Tibial nerve (tissue), 4 donors: ENCODE data around the gene ADGRD1. TPM values are rescaled to one million over a fixed set of nuclear protein-coding genes. Genes with fewer than 3 reads are reported as not detected.

Experiments used
- DNase-seq, 2 donors: peaks; one replicate each; pipeline ENCODE4 v3.0.0-alpha.2; 2019; ENCODE audit warnings: low spot score in 2 of 2
- H3K27ac ChIP-seq, 4 donors: fragments of 200-600 bp; sonication (generic) in 3 of 4; one replicate each; pipeline ENCODE4 v1.5.1; 2017 to 2019; ENCODE audit warnings: mild to moderate bottlenecking in 1 of 4
- H3K27me3 ChIP-seq, 2 donors: fragments of 200-600 bp; sonication (generic) in 1 of 2; one replicate each; pipeline versions ENCODE4 v1.5.1 to v1.6.0; 2017 to 2019
- H3K36me3 ChIP-seq, 3 donors: fragments of 200-600 bp; sonication (generic); one replicate each; pipeline ENCODE4 v1.5.1; 2018 to 2019
- H3K4me1 ChIP-seq, 4 donors: fragments of 200-600 bp; sonication (generic) in 3 of 4; one replicate each; pipeline ENCODE4 v1.5.1; 2017 to 2019
- H3K4me3 ChIP-seq, 4 donors: fragments of 200-600 bp; sonication (generic) in 3 of 4; one replicate each; pipeline ENCODE4 v1.5.1; 2017 to 2019; ENCODE audit warnings: mild to moderate bottlenecking in 1 of 4, moderate library complexity in 1 of 4
- H3K9me3 ChIP-seq, 4 donors: fragments of 200-600 bp; sonication (generic) in 3 of 4; one replicate each; pipeline ENCODE4 v1.5.1; 2017 to 2019
- EP300 ChIP-seq, 2 donors: sonication (generic); formaldehyde crosslinking; IDR thresholded peaks; one replicate each; pipeline ENCODE4 v1.6.1; 2017; ENCODE audit warnings: antibody characterized with exemption in 2 of 2, mild to moderate bottlenecking in 1 of 2
- POLR2A ChIP-seq, 2 donors: fragments of 450-650 bp; IDR thresholded peaks; one replicate each; pipeline ENCODE4 v1.6.1; 2017; ENCODE audit warnings: antibody characterized with exemption in 2 of 2, mild to moderate bottlenecking in 2 of 2, moderate library complexity in 2 of 2
- WGBS, 2 donors: methylation state at CpG; one replicate each; pipeline ENCODE4 v1.1.5; 2018; 5-methylcytosine and 5-hydroxymethylcytosine counted together
- total RNA-seq, 4 donors: library from RNA; depleted of rRNA; stranded (reverse); fragments of >200 nt; gene quantifications; one replicate each; pipeline ENCODE4 v1.1.0, GENCODE V29; 2016
- TF ChIP-seq, protein P1 (sequence below), 5 experiments: fragments of 200-600 bp in 3 of 5; fragments of 450-650 bp in 2 of 5; sonication (generic) in 3 of 5; IDR thresholded peaks; one replicate each; pipeline ENCODE4 v1.5.1; 2016 to 2019; ENCODE audit warnings: antibody characterized with exemption in 5 of 5, mild to moderate bottlenecking in 3 of 5, moderate library complexity in 2 of 5

Gene ADGRD1
- total RNA-seq, 4 donors from 2014 or later = 99.0 to 179 (median 125) TPM

DNA sequence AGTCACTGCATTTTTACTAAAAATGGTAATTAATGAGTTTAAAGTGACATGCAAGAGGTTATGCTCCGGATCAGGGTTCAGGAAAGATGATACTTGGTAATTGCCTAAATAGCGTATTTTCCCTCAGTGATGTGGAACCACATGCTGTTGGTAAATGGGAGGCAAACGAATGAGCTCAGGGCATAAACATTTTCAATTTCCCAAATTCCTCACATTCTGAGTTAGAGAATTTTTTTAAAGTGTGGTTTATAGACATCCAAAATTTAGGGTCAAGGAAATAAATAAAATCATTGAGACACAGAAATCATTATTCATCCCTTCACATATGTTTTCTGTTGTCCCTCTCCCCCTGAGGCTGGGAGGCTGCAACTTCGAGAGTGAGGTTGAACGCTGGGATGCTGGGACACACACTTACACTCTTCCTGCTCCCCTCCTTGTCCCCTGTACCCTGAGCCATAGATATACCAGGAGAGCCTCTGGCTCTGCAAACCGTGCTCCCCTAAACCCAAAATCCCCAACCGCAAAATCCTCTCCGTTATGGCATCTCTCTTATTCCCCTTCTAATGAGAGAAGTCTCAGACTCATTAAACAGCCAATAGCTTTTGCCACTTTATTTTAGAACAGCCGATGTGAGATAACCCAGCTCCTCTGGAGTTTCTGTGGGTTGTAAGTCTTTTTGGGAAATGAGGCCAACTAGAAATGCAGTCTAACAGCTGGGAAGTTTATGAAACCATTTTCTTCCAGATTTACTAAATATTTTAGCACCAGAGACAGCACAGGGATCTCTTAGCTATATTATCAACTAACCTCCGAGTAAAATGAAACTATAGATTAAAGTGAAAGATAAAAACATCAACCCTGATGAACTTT is 21.4 kb upstream of the ADGRD1 start:
- H3K27me3 ChIP-seq = peaks cover 0 to 9% of the 10 kb centered on the region in 2 donors
- DNase-seq = no peak
- TF ChIP-seq, protein P1, sequence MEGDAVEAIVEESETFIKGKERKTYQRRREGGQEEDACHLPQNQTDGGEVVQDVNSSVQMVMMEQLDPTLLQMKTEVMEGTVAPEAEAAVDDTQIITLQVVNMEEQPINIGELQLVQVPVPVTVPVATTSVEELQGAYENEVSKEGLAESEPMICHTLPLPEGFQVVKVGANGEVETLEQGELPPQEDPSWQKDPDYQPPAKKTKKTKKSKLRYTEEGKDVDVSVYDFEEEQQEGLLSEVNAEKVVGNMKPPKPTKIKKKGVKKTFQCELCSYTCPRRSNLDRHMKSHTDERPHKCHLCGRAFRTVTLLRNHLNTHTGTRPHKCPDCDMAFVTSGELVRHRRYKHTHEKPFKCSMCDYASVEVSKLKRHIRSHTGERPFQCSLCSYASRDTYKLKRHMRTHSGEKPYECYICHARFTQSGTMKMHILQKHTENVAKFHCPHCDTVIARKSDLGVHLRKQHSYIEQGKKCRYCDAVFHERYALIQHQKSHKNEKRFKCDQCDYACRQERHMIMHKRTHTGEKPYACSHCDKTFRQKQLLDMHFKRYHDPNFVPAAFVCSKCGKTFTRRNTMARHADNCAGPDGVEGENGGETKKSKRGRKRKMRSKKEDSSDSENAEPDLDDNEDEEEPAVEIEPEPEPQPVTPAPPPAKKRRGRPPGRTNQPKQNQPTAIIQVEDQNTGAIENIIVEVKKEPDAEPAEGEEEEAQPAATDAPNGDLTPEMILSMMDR (IDR thresholded peaks at IDR 0.05) = no peak
- TF ChIP-seq POLR2A (IDR thresholded peaks at IDR 0.05) = no peak
- TF ChIP-seq EP300 (IDR thresholded peaks at IDR 0.05) = no peak
- H3K36me3 ChIP-seq = no peaks in the 10 kb centered on the region
- 35 to 37% methylated on average over 10 of the region's 10 CpGs for WGBS, 2 donors
- H3K9me3 ChIP-seq = peaks cover 0 to 3% (median 0%) of the 10 kb centered on the region in 4 donors
- peak overlapping the region; percentile 51 to 82 (median 66) for H3K27ac ChIP-seq
- peak overlapping the region in 2 of 4 donors; percentile 7 to 17 for H3K4me3 ChIP-seq
- peaks cover 0 to 20% (median 2%) of the 10 kb centered on the region in 4 donors for H3K4me1 ChIP-seq

DNA sequence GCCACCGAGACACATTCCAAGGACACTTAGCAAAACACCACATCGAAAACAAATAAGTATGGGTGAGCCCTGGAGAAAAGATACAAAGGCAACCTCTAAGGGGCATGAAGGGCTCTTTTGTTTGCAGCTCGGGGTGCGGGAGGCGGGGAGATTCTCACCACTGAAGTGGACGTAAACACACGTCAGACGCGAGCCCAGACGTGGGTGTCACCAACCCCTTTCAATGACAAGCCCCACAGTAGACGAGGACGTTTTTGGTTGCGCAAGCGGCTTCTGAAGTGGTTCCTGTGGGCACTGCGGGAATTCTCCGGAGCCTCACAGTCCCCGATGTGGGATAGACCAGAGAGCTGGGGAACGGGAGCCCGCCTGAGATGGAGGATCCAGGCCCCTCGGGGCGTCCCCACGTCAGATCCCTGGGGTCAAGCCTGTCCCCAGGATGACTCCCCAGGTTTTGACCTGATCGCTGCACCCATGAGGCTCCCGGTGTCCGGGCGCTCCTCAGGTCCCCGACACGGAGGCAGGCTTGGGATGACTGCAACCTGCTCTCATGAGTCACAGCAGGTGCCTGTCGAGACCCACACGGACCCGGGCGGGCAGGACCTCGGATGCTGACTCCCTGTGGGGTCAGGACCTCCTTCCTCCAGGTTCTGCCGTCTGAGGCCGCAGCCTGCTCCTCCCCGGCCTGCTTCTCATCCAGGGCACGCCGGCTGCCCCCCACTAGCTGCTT is 20.3 kb upstream of the ADGRD1 start:
- 66 to 67% methylated on average over 34 to 38 of the region's 38 CpGs for WGBS, 2 donors
- Histone ChIP-seq H3K4me3 (peak overlapping the region in 2 of 4 donors; percentile 7 to 17), H3K4me1 (peaks cover 0 to 20% (median 2%) of the 10 kb centered on the region in 4 donors), H3K27ac (peak overlapping the region; percentile 51 to 82 (median 66)), H3K9me3 (peaks cover 0 to 3% (median 0%) of the 10 kb centered on the region in 4 donors), H3K36me3 (no peaks in the 10 kb centered on the region), H3K27me3 (peaks cover 0 to 9% of the 10 kb centered on the region in 2 donors)
- DNase-seq = peak in 1 of 2 donors; percentile 13
- TF ChIP-seq POLR2A (IDR thresholded peaks at IDR 0.05) (peak in 1 of 2 donors; percentile 33), EP300 (IDR thresholded peaks at IDR 0.05) (peak; percentile 44 to 69)
- TF ChIP-seq, protein P1 (IDR thresholded peaks at IDR 0.05) = no peak

DNA sequence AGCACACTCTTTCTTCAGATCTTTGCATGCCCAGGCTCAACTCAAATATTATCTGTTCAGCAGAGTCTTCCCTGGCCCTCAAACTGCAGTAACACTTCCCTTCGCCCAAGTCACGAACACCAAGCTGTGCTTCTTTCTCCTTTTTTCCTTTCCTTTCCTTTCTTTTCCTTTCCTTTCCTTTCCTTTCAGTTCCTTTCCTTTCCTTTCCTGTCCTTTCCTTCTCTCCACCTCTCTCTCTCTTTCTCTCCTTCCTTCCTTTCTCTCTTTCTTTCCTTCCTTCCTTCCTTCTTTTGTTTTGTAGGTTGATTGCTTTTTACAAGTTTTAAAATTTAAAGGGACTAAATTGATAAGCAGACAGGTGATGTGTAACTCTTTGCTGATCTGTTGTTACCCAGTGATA is 19.0 kb upstream of the ADGRD1 start:
- Histone ChIP-seq H3K27me3 (no peaks in the 10 kb centered on the region), H3K27ac (no peak overlapping the region), H3K36me3 (no peaks in the 10 kb centered on the region), H3K9me3 (peaks cover 0 to 5% (median 2%) of the 10 kb centered on the region in 4 donors), H3K4me1 (peaks cover 0 to 20% (median 2%) of the 10 kb centered on the region in 4 donors), H3K4me3 (no peak overlapping the region)
- TF ChIP-seq, protein P1 (IDR thresholded peaks at IDR 0.05) = no peak
- TF ChIP-seq POLR2A (IDR thresholded peaks at IDR 0.05) (no peak), EP300 (IDR thresholded peaks at IDR 0.05) (no peak)
- no peak for DNase-seq
- WGBS, 2 donors = 94 to 96% methylated on average over 2 of the region's 2 CpGs

DNA sequence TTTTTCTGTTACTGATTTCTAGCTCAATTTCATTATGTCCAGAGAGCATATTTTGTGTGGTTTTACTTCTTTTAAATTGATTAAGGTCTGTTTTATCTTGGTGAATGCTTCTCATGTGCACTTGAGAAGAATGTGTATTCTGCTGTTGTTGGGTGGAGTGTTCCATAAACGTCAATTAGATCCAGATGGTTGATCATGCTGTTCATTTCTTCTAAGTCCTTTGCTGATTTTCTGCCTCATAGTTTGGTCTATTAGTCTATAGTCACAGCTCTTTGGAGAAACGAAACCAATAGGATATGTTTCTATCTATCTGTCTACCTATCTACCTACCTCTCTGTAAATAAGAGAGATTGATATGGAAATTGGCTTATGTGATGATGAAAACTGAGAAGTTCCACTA is 17.1 kb upstream of the ADGRD1 start:
- H3K27me3 ChIP-seq = no peaks in the 10 kb centered on the region
- no peak for DNase-seq
- H3K36me3 ChIP-seq = no peaks in the 10 kb centered on the region
- H3K9me3 ChIP-seq = peaks cover 0 to 21% (median 5%) of the 10 kb centered on the region in 4 donors
- 66 to 71% methylated on average over 2 of the region's 2 CpGs for WGBS, 2 donors
- H3K4me3 ChIP-seq = no peak overlapping the region
- TF ChIP-seq EP300 (IDR thresholded peaks at IDR 0.05) (no peak), POLR2A (IDR thresholded peaks at IDR 0.05) (no peak)
- TF ChIP-seq, protein P1 (IDR thresholded peaks at IDR 0.05) = no peak
- H3K4me1 ChIP-seq = peaks cover 0 to 20% (median 2%) of the 10 kb centered on the region in 4 donors
- no peak overlapping the region for H3K27ac ChIP-seq
